Hepatocyte (in vitro differentiated cells): ENCODE data around the gene ASTN2. TPM values are rescaled to one million over a fixed set of nuclear protein-coding genes. Genes with fewer than 3 reads are reported as not detected.
A peak's percentile ranks its signal among the peaks of the same experiment; 100 is the strongest.

ENCODE experiments used
- DNase-seq: peaks from one replicate; pipeline ENCODE4 v3.0.0-alpha.2; 2016; ENCODE audit warnings: low spot score
- H2AFZ ChIP-seq: fragments of 200-600 bp; sonication (generic); 2 replicates; pipeline ENCODE4 v1.6.0; 2016; ENCODE audit warnings: antibody characterized with exemption, mild to moderate bottlenecking
- H3K27ac ChIP-seq: fragments of 200-600 bp; sonication (generic); 2 replicates; pipeline ENCODE4 v1.5.1; 2016; ENCODE audit warnings: mild to moderate bottlenecking
- H3K27me3 ChIP-seq: fragments of 200-600 bp; sonication (generic); 2 replicates; pipeline ENCODE4 v1.6.1; 2016
- H3K36me3 ChIP-seq: fragments of 200-600 bp; sonication (generic); replicated peaks from 2 replicates; pipeline ENCODE4 v1.5.1; 2016; ENCODE audit warnings: low read depth; ENCODE audit not compliant: insufficient read depth
- H3K4me1 ChIP-seq: fragments of 200-600 bp; sonication (generic); 2 replicates; pipeline ENCODE4 v1.5.1; 2016; ENCODE audit warnings: mild to moderate bottlenecking, moderate library complexity; ENCODE audit not compliant: insufficient read depth
- H3K4me2 ChIP-seq: fragments of 200-600 bp; sonication (generic); 2 replicates; pipeline ENCODE4 v1.6.0; 2016
- H3K4me3 ChIP-seq: fragments of 200-600 bp; sonication (generic); 2 replicates; pipeline ENCODE4 v1.5.1; 2016; ENCODE audit warnings: mild to moderate bottlenecking
- H3K79me2 ChIP-seq: fragments of 200-600 bp; sonication (generic); 2 replicates; pipeline ENCODE4 v1.6.0; 2017; ENCODE audit warnings: mild to moderate bottlenecking
- H3K9me2 ChIP-seq: fragments of 200-600 bp; sonication (generic); replicated peaks from 2 replicates; pipeline ENCODE4 v1.6.0; 2017; ENCODE audit warnings: mild to moderate bottlenecking; ENCODE audit not compliant: insufficient read depth
- H3K9me3 ChIP-seq: fragments of 200-600 bp; sonication (generic); 2 replicates; pipeline ENCODE4 v1.5.1; 2016; ENCODE audit warnings: low read depth, mild to moderate bottlenecking
- H4K20me1 ChIP-seq: fragments of 200-600 bp; sonication (generic); 2 replicates; pipeline ENCODE4 v1.6.0; 2016; ENCODE audit warnings: mild to moderate bottlenecking; ENCODE audit not compliant: insufficient read depth, poor library complexity, severe bottlenecking
- EZH2 ChIP-seq: fragments of 200-600 bp; sonication (generic); IDR thresholded peaks from 2 replicates; pipeline ENCODE4 v1.6.1; 2016; ENCODE audit warnings: antibody characterized with exemption, mild to moderate bottlenecking, borderline replicate concordance
- EZH2phosphoT487 ChIP-seq: fragments of 200-600 bp; sonication (generic); IDR thresholded peaks from one replicate; pipeline ENCODE4 v1.6.1; 2018; ENCODE audit warnings: antibody characterized with exemption, mild to moderate bottlenecking, low read depth, moderate library complexity; ENCODE audit not compliant: unreplicated experiment, severe bottlenecking
- WGBS: methylation state at CpG from one replicate; pipeline ENCODE4 v1.1.6; 2016; ENCODE audit warnings: low lambda C conversion rate; ENCODE audit errors: missing lambda C conversion rate; 5-methylcytosine and 5-hydroxymethylcytosine counted together
- polyA plus RNA-seq: library from polyadenylated mRNA; unstranded; fragments of >200 nt; fragmentation: Nextera tagmentation; extraction: Ambion mirVana; gene quantifications from 2 replicates; pipeline ENCODE4 v1.2.1, GENCODE V29; 2016
- total RNA-seq: library from RNA; depleted of rRNA; stranded (reverse); fragments of >200 nt; gene quantifications from 2 replicates; pipeline ENCODE4 v1.2.3, GENCODE V29; 2014
- TF ChIP-seq, protein P1 (sequence below): fragments of 200-600 bp; sonication (generic); IDR thresholded peaks from 2 replicates; pipeline ENCODE4 v1.5.1; 2016; ENCODE audit warnings: antibody characterized with exemption, mild to moderate bottlenecking; ENCODE audit not compliant: poor library complexity

Gene ASTN2
- total and polyA plus RNA-seq, 2 experiments from 2014 or later = 6.4 to 8.4 TPM

DNA sequence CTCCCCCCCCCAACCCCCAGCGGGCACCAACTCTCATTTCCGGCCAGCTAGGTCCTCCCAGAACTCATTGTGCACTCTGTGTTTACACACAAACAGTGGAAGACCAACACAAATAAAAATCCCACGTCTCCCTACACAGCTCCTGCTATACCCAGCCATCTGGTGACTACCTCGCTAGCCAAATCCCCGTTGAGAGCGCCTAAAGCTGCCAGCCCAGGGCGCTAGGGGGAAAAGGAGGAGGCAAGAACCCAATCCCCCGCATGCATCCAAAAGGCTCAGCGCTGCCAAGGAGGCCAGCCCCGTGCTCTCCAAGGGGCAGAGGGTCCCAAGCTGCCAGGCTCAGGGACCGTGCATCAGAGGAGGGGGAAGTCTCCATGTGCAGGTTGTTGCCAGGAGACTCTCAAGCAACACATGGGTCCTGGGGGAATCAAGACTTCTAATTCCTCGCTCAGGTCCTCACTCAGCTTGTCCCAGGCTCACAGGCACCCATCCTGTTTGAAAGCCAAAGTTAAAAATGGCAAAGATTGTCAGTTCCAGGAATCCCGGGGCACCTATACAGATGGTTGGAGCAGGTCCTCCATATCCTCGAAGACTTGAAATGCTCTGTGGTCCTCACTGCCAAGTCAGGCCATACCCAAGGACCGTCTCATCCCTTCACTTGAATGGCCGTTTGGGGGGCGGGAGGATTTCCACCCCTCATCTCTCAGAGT, 2.7 kb downstream of the ASTN2 start:
- Histone ChIP-seq H3K79me2 (no peaks in the 10 kb centered on the region), H3K4me1 (peaks cover 21% of the 10 kb centered on the region), H3K27ac (no peak overlapping the region), H3K9me3 (no peaks in the 10 kb centered on the region), H3K9me2 (no peaks in the 10 kb centered on the region), H3K4me3 (no peak overlapping the region), H3K27me3 (peaks cover 88% of the 10 kb centered on the region), H2AFZ (no peak overlapping the region), H3K36me3 (no peaks in the 10 kb centered on the region), H3K4me2 (no peak overlapping the region), H4K20me1 (no peaks in the 10 kb centered on the region)
- no peak for DNase-seq
- WGBS = 38% methylated on average over 17 of the region's 17 CpGs
- TF ChIP-seq EZH2phosphoT487 = no peak
- no peak for TF ChIP-seq EZH2
- TF ChIP-seq, protein P1, sequence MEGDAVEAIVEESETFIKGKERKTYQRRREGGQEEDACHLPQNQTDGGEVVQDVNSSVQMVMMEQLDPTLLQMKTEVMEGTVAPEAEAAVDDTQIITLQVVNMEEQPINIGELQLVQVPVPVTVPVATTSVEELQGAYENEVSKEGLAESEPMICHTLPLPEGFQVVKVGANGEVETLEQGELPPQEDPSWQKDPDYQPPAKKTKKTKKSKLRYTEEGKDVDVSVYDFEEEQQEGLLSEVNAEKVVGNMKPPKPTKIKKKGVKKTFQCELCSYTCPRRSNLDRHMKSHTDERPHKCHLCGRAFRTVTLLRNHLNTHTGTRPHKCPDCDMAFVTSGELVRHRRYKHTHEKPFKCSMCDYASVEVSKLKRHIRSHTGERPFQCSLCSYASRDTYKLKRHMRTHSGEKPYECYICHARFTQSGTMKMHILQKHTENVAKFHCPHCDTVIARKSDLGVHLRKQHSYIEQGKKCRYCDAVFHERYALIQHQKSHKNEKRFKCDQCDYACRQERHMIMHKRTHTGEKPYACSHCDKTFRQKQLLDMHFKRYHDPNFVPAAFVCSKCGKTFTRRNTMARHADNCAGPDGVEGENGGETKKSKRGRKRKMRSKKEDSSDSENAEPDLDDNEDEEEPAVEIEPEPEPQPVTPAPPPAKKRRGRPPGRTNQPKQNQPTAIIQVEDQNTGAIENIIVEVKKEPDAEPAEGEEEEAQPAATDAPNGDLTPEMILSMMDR = no peak

DNA sequence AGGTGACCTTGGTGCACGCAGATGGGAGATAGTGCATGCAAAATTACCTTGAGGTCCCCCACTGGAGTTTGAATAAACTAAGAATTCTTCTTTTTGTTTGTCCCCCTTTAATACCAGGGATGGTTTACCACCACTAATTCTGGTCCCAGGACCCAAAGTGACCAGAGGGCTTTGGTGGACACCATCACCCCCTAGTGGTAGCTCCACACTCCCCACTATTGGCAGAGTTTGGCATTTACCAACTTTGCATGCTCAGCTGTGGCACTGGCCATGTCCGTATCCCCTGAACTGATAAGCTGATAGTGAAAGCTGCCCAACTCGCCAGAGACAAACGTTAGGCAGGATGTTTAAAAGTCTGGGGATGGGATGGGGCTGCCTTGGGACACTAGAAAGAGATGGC, 3.3 kb downstream of the ASTN2 start:
- peaks cover 21% of the 10 kb centered on the region for H3K4me1 ChIP-seq
- TF ChIP-seq, protein P1 = peak; percentile 59
- no peak for TF ChIP-seq EZH2phosphoT487
- TF ChIP-seq EZH2 = no peak
- no peak overlapping the region for H2AFZ ChIP-seq
- no peaks in the 10 kb centered on the region for H3K79me2 ChIP-seq
- 10% methylated on average over 4 of the region's 4 CpGs for WGBS
- H3K9me3 ChIP-seq = no peaks in the 10 kb centered on the region
- H3K36me3 ChIP-seq = no peaks in the 10 kb centered on the region
- no peak overlapping the region for H3K4me2 ChIP-seq
- no peak overlapping the region for H3K27ac ChIP-seq
- no peaks in the 10 kb centered on the region for H3K9me2 ChIP-seq
- DNase-seq = peak; percentile 57
- H3K27me3 ChIP-seq = peaks cover 88% of the 10 kb centered on the region
- H4K20me1 ChIP-seq = no peaks in the 10 kb centered on the region
- H3K4me3 ChIP-seq = no peak overlapping the region

DNA sequence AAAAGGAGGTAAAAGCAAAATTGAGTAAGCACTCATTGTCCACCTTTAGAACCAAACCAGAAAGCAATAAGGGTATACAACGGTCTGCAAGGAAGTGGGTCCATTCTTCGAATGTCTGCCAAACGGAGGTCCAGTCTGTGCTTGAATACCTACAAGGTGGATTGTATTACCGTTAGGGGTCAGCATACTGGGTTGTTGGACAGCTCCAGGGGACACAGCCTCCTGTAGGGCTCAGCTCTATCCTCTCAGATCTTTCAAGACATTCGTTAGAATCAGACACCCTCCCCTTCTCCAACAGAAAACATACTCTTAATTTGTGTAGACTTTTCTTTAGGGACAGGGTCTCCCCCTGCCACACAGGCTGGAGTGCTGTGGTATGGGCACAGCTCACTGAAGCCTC, 5.5 kb downstream of the ASTN2 start:
- Histone ChIP-seq H2AFZ (no peak overlapping the region), H3K79me2 (no peaks in the 10 kb centered on the region), H3K36me3 (no peaks in the 10 kb centered on the region), H3K4me2 (no peak overlapping the region), H3K27ac (no peak overlapping the region), H3K9me3 (no peaks in the 10 kb centered on the region), H3K4me1 (peaks cover 14% of the 10 kb centered on the region), H3K9me2 (no peaks in the 10 kb centered on the region), H3K27me3 (peaks cover 89% of the 10 kb centered on the region), H3K4me3 (no peak overlapping the region), H4K20me1 (no peaks in the 10 kb centered on the region)
- TF ChIP-seq EZH2 (no peak), EZH2phosphoT487 (no peak)
- TF ChIP-seq, protein P1 = no peak
- WGBS = 63% methylated on average over 5 of the region's 5 CpGs
- no peak for DNase-seq
